Lung (tissue), 12 donors: ENCODE data around the gene TCHH. TPM values are rescaled to one million over a fixed set of nuclear protein-coding genes. Genes with fewer than 3 reads are reported as not detected.
"Not testable (repeated sequence)": the region's sequence is repeated elsewhere in the genome, so short reads cannot be mapped to it uniquely, and the experiment has no call there.

ENCODE experiments used
- ATAC-seq: fragments of 200-7000 bp; cut with Tn5 transposase; one replicate; pipeline ENCODE4 v1.9.1; 2020; ENCODE audit warnings: moderate number of reproducible peaks; ENCODE audit not compliant: insufficient read depth, low FRiP score
- DNase-seq, 3 donors: peaks; one replicate each; pipeline ENCODE4 v3.0.0-alpha.2; 2013 to 2017
- H3K27ac ChIP-seq, 2 donors: one replicate each; pipeline ENCODE4 v1.5.1; 2013; ENCODE audit warnings: mild to moderate bottlenecking in 2 of 2, moderate library complexity in 2 of 2, control low read depth in 1 of 2, inconsistent platforms in 1 of 2, low read depth in 1 of 2, low read length in 1 of 2
- H3K27me3 ChIP-seq, 3 donors: one replicate each; pipeline ENCODE4 v1.5.1; 2013; ENCODE audit warnings: low read length in 2 of 3; ENCODE audit not compliant: control insufficient read depth in 3 of 3, insufficient read depth in 3 of 3
- H3K36me3 ChIP-seq, 4 donors: one replicate each; pipeline ENCODE4 v1.5.1; 2013; ENCODE audit warnings: low read length in 4 of 4, mild to moderate bottlenecking in 1 of 4, moderate library complexity in 1 of 4; ENCODE audit not compliant: control insufficient read depth in 4 of 4, insufficient read depth in 4 of 4
- H3K4me1 ChIP-seq, 5 donors: one replicate each; pipeline ENCODE4 v1.5.1; 2013; ENCODE audit warnings: low read length in 5 of 5, mild to moderate bottlenecking in 2 of 5, moderate library complexity in 1 of 5; ENCODE audit not compliant: control insufficient read depth in 5 of 5, insufficient read depth in 5 of 5
- H3K4me3 ChIP-seq: one replicate; pipeline ENCODE4 v1.5.1; 2013; ENCODE audit warnings: mild to moderate bottlenecking, control low read depth, moderate library complexity
- H3K9ac ChIP-seq, 2 donors: one replicate each; pipeline ENCODE4 v1.5.1; 2013; ENCODE audit warnings: low read length in 2 of 2, control low read depth in 1 of 2; ENCODE audit not compliant: insufficient read depth in 1 of 2
- H3K9me3 ChIP-seq, 4 donors: one replicate each; pipeline ENCODE4 v1.5.1; 2013; ENCODE audit warnings: low read length in 3 of 4, mild to moderate bottlenecking in 1 of 4, moderate library complexity in 1 of 4; ENCODE audit not compliant: control insufficient read depth in 4 of 4, insufficient read depth in 3 of 4
- CTCF ChIP-seq: IDR thresholded peaks from 2 replicates; pipeline ENCODE4 v1.5.1; 2012; ENCODE audit warnings: mild to moderate bottlenecking; ENCODE audit errors: control extremely low read depth, extremely low read depth
- WGBS, 2 donors: extraction: QIAGEN DNeasy Blood & Tissue Kit; methylation state at CpG; one replicate each; pipeline ENCODE4 v1.1.7; 2013; 5-methylcytosine and 5-hydroxymethylcytosine counted together
- polyA plus RNA-seq, 2 donors: library from polyadenylated mRNA; stranded (reverse); fragments of 200-250 nt; gene quantifications; one replicate each; pipeline ENCODE4 v1.2.1, GENCODE V29; 2013
- total RNA-seq, 2 donors: library from RNA; depleted of rRNA in 1 of 2; stranded (reverse); fragments of >200 nt in 1 of 2; gene quantifications; one replicate each; pipeline ENCODE4 v1.2.1, GENCODE V29; 2014 to 2021
- donor health status: control.
- donor health status: control.
- donor health status: Bipolar disorder and iron deficiency.
- donor health status: healthy.
- donor health status: DM: yes; HTN: yes; CAD: no.

TCHH gene
- total and polyA plus RNA-seq, 4 donors = 0.03 to 0.15 (median 0.04) TPM

- Histone ChIP-seq H3K9me3 (peaks cover 0 to 10% (median 0%) of the 10 kb centered on the region in 4 donors), H3K4me3 (no peak overlapping the region), H3K9ac (no peak overlapping the region), H3K36me3 (no peaks in the 10 kb centered on the region), H3K27me3 (no peaks in the 10 kb centered on the region), H3K4me1 (no peaks in the 10 kb centered on the region), H3K27ac (no peak overlapping the region)
- DNase-seq (no peak), ATAC-seq (no peak)
- TF ChIP-seq CTCF = no peak
- WGBS, 2 donors = 73 to 75% methylated on average over 1 of the region's 1 CpG
Observed at GRCh38 chr1:152148981-152149380, 33.7 kb upstream of the TCHH start.

GRCh38 chr1:152148051-152148450, 32.8 kb upstream of the TCHH start:
- DNase-seq (no peak), ATAC-seq (no peak)
- Histone ChIP-seq H3K27me3 (no peaks in the 10 kb centered on the region), H3K27ac (no peak overlapping the region), H3K4me3 (no peak overlapping the region), H3K4me1 (no peaks in the 10 kb centered on the region), H3K9ac (no peak overlapping the region), H3K36me3 (no peaks in the 10 kb centered on the region), H3K9me3 (peaks cover 0 to 10% (median 0%) of the 10 kb centered on the region in 4 donors)
- no peak for TF ChIP-seq CTCF
- 77 to 83% methylated on average over 3 of the region's 3 CpGs for WGBS, 2 donors

DNA sequence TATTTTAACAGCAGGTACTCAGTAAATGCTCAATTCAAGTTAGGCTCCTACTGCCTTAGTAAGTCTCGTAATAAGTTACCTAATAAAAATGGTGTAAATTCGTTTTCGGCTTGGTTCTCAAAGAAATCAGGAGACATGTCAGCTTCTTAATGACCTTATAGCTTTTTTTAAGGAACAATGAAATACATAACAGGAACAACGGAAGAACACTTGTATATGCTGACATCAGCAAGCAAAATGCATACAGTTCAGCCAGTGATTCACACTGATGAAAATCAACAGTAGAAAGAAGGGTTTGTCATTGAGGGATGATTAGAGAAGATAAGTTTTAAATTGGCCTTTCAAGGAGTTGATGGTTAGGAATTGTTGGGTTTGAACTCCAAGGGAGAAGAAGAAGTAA, 30.5 kb upstream of the TCHH start:
- Histone ChIP-seq H3K4me3 (no peak overlapping the region), H3K9me3 (peaks cover 0 to 10% (median 0%) of the 10 kb centered on the region in 4 donors), H3K4me1 (no peaks in the 10 kb centered on the region), H3K9ac (no peak overlapping the region), H3K36me3 (no peaks in the 10 kb centered on the region), H3K27me3 (no peaks in the 10 kb centered on the region), H3K27ac (no peak overlapping the region)
- WGBS, 2 donors = 76 to 88% methylated on average over 4 of the region's 4 CpGs
- ATAC-seq (no peak), DNase-seq (no peak)
- TF ChIP-seq CTCF = no peak

GRCh38 chr1:152144674-152145183, 29.5 kb upstream of the TCHH start:
- H3K4me1 ChIP-seq, ATAC-seq, H3K36me3 ChIP-seq, DNase-seq, H3K27ac ChIP-seq, H3K4me3 ChIP-seq, H3K27me3 ChIP-seq, H3K9ac ChIP-seq: not testable (repeated sequence)
- whole genome bisulfite sequencing, 2 donors = 93 to 94% methylated on average over 10 to 25 of the region's 25 CpGs
- H3K9me3 ChIP-seq = peaks cover 0 to 10% (median 0%) of the 10 kb centered on the region in 4 donors
